GM12875 (cell line): ENCODE measurements around the gene SUCLG2.
"Not testable (repeated sequence)": the region's sequence is repeated elsewhere in the genome, so short reads cannot be mapped to it uniquely, and the experiment has no call there.

ENCODE experiments used
- H3K4me3 ChIP-seq: one replicate; pipeline ENCODE4 v1.5.1; 2011; ENCODE audit warnings: low read depth, low read length, control low read depth
- TF ChIP-seq, protein P1 (sequence below): IDR thresholded peaks from 2 replicates; pipeline ENCODE4 v1.5.1; 2011; ENCODE audit warnings: low read depth, mild to moderate bottlenecking, control low read depth, inconsistent platforms, low read length, moderate library complexity, borderline replicate concordance; ENCODE audit not compliant: insufficient read depth

SUCLG2 gene

GRCh38 chr3:67557848-67558355, 96.5 kb downstream of the SUCLG2 start:
- TF ChIP-seq, protein P1, sequence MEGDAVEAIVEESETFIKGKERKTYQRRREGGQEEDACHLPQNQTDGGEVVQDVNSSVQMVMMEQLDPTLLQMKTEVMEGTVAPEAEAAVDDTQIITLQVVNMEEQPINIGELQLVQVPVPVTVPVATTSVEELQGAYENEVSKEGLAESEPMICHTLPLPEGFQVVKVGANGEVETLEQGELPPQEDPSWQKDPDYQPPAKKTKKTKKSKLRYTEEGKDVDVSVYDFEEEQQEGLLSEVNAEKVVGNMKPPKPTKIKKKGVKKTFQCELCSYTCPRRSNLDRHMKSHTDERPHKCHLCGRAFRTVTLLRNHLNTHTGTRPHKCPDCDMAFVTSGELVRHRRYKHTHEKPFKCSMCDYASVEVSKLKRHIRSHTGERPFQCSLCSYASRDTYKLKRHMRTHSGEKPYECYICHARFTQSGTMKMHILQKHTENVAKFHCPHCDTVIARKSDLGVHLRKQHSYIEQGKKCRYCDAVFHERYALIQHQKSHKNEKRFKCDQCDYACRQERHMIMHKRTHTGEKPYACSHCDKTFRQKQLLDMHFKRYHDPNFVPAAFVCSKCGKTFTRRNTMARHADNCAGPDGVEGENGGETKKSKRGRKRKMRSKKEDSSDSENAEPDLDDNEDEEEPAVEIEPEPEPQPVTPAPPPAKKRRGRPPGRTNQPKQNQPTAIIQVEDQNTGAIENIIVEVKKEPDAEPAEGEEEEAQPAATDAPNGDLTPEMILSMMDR: no peak

DNA sequence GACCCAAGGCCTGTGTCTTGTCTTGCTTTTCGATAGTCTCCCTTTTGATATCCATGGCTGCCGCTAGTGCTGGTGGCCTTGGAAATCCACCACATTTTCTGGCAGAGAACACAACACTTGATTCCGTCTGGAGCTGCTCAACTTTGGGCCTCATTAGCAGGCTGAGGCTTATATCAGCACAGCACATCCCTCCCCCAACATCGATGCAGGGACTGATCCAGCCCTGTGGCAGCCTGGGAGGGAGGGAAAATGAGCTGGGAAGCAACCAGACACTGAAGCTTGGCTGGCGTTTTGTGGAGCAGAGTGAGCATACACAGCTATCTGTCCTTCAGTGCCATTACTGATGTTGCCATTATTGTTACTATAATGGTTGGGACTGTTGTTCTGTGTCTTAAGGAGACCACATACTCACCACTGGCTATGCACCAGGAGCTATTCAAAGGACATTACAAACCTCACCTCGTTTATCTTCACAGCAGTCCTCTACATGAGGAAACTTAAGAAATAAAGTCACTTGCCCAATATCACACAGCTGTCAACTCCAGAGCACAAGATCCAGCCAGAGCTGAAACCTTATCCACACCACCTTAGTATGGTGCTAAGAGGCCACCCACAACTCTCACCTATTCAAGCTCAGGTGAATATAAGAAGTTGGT, 102.9 kb downstream of the SUCLG2 start:
- TF ChIP-seq, protein P1: no peak
- no peak overlapping the region for H3K4me3 ChIP-seq

More at GRCh38 chr3:67557848-67558355, 96.5 kb downstream of the SUCLG2 start:
- H3K4me3 ChIP-seq: no peak overlapping the region

GRCh38 chr3:67550541-67550940, 103.9 kb downstream of the SUCLG2 start:
- TF ChIP-seq, protein P1: no peak

GRCh38 chr3:67542502-67543250, 111.7 kb downstream of the SUCLG2 start:
- not testable (repeated sequence) for H3K4me3 ChIP-seq

More at GRCh38 chr3:67550541-67550940, 103.9 kb downstream of the SUCLG2 start:
- H3K4me3 ChIP-seq: no peak overlapping the region

GRCh38 chr3:67540198-67540894, 114.1 kb downstream of the SUCLG2 start:
- TF ChIP-seq, protein P1: no peak
- no peak overlapping the region for H3K4me3 ChIP-seq

GRCh38 chr3:67537203-67537602, 117.2 kb downstream of the SUCLG2 start:
- H3K4me3 ChIP-seq: not testable (repeated sequence)

DNA sequence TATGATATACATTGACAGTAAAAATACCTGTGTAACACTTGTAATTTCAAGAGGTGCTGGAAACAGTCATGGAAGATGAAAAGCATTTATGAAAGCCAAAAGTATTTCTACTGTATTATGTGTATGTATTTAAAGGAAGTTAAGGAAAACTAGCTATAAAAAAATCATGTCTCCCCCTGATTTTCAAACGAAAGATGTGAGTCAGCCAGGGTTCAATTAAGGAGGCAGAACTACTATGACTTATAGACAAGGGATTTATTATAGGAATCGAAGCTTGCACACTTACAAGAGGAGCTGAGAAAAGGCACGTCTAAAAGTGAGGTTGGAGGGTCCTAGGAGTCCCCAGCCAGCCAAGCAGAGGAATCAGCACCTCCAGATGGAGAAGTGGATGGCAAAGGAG, 119.4 kb downstream of the SUCLG2 start:
- no peak overlapping the region for H3K4me3 ChIP-seq
- TF ChIP-seq, protein P1: no peak
